GM20000 (cell line): ENCODE measurements around the gene ROPN1B.
A peak's percentile ranks its signal among the peaks of the same experiment; 100 is the strongest.
"Not testable (repeated sequence)": the region's sequence is repeated elsewhere in the genome, so short reads cannot be mapped to it uniquely, and the experiment has no call there.

Experiments used
- DNase-seq: peaks from one replicate; pipeline ENCODE4 v3.0.0; 2012; ENCODE audit warnings: low spot score
- CTCF ChIP-seq: IDR thresholded peaks from 2 replicates; pipeline ENCODE4 v1.5.1; 2012; ENCODE audit warnings: mild to moderate bottlenecking, control low read depth; ENCODE audit errors: extremely low read depth, missing control alignments

ROPN1B gene

GRCh38 chr3:125968701-125969592 lies at the start of gene ROPN1B:
ROPN1B (plus strand) TSS chr3:125969178; CDS start chr3:125972055, 2,877 bp downstream.
- DNase-seq: not testable (repeated sequence)

GRCh38 chr3:125920191-125920590 lies 48.8 kb upstream of the ROPN1B start:
- DNase-seq: not testable (repeated sequence)

GRCh38 chr3:125920751-125921279 lies 48.2 kb upstream of the ROPN1B start:
- not testable (repeated sequence) for DNase-seq

DNA sequence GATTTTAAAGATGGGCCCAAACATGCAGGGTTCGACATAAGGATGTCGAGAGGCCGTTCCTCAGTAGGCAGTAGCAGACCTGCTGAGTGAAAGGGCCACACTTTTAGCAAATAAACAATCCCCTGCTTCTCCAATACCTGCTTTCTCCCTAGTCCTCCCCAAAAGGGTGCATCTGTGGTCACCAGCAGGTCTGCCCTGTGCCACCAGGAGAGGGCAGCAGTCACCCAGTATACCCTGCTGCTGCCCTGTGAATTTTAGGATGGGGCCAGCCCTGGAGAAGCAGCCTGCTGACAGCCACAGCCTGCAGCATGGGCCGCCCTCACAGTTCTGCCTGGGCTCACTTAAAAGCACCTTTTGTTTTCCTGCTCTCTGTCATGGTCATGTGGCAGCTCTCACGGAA lies 47.3 kb upstream of the ROPN1B start:
- DNase-seq: not testable (repeated sequence)
- TF ChIP-seq CTCF: peak; percentile 20

- DNase-seq: not testable (repeated sequence)
These were observed 45.5 kb upstream of the ROPN1B start for GRCh38 chr3:125923324-125924115.

- not testable (repeated sequence) for DNase-seq
These were observed 44.7 kb upstream of the ROPN1B start for GRCh38 chr3:125924276-125924675.

DNA sequence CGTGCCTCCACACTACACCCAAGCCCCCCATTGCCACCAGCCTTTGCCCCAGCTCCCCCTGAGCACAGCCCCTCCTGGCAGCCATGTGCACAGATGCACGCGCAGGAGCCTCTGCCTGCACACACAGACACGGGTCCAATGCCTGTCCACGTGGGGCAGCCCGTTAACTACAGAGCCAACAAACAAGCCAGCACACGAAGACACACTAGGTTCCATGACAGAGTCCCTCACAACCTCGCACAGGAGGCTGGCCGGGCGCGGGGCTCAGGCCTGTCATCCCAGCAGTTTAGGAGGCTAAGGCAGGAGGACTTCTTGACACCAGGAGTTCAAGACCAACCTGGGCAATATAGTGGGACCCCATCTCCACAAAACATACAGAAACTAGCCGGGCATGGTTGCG lies 43.3 kb upstream of the ROPN1B start:
- not testable (repeated sequence) for DNase-seq

GRCh38 chr3:125928771-125929545 lies 40.0 kb upstream of the ROPN1B start:
- DNase-seq: not testable (repeated sequence)
- peak; percentile 63 for TF ChIP-seq CTCF

DNA sequence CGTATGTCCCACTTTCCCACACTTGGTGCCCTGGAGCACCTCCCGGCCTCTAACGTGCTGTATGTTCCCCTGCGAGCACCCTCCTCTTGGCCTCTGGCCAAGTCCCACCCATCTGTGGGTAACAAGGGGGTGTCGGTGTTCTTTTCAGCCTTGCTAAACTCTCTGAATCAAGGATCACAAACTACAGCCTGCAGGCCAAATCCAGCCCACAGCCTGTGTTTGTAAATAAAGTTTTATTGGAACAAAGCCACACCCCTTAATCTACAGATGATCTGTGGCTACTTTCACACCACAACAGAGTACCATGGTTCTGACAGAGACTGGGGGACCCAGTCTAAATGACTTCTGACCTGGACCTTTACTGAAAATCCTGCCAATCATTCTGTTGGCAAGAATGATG lies 39.2 kb upstream of the ROPN1B start:
- DNase-seq: not testable (repeated sequence)

DNA sequence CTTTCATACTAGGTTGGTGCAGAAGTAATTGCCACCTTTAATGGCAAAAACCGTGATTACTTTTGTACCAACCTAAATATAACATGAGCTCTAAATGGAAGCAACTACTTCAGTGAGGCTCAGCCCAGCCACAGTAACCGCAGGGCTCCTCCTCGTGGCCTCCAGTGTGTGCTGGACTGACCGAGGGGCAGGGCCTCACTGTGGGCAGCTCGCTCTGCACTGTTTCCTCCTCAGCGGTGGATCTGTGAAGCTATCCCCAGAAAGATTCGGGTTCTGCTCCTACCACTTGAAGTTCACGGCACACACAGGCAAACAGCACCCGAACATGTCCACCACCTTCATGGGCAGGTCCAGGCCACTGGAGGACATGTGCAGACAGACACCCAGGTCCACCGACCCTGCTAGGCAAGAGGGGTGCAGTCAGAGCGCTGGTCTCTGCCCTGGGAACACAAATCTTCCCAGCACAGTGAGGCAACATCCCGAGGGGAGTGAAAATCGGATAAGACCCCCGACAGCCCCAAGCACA lies 37.6 kb upstream of the ROPN1B start:
- not testable (repeated sequence) for DNase-seq

- DNase-seq: not testable (repeated sequence)
These were observed 35.4 kb upstream of the ROPN1B start for GRCh38 chr3:125933397-125934173.

- DNase-seq: not testable (repeated sequence)
These were observed 33.6 kb upstream of the ROPN1B start for GRCh38 chr3:125935252-125935874.

- not testable (repeated sequence) for DNase-seq
These were observed 32.7 kb upstream of the ROPN1B start for GRCh38 chr3:125936210-125936815.

GRCh38 chr3:125936891-125937290 lies 32.1 kb upstream of the ROPN1B start:
- not testable (repeated sequence) for DNase-seq

- DNase-seq: not testable (repeated sequence)
These were observed 21.2 kb upstream of the ROPN1B start for GRCh38 chr3:125947806-125948205.

DNA sequence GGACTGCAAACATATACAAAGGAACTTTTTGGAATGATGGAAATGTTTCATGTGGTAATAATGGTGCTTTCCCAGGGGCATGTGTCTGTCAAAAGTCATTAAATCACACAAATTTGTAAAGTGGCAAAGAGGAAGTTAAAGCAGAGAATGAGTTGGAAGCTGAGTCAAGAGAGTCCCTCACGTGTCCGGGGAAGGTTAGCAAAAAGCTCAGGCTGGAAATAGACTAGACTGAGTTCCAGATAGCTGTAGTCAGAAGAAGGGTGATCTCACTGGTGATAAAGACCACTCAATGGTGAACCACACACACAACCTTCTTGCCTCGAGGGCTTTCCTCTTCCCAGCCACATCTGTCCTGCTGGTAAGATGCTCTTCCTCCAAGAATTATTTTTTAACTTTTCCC lies 20.1 kb upstream of the ROPN1B start:
- not testable (repeated sequence) for DNase-seq
